K562 (cell line): ENCODE measurements around the gene MINDY4. TPM values are rescaled to one million over a fixed set of nuclear protein-coding genes. Genes with fewer than 3 reads are reported as not detected.
A peak's percentile ranks its signal among the peaks of the same experiment; 100 is the strongest.

Experiments
- ATAC-seq: fragments of 200-7000 bp; cut with Tn5 transposase; 3 replicates; pipeline ENCODE4 v1.9.1; 2020; ENCODE audit warnings: moderate library complexity
- BruUV-seq: library from RNA; stranded (reverse); fragments of 400-500 nt; replicated peaks from 2 replicates; lab custom pipeline; 2021; lab: Mats Ljungman, UMichigan
- CTCF ChIA-PET: fragments of 300-600 bp; formaldehyde crosslinking; extraction: SDS; loops from one replicate; lab custom pipeline; 2021; ENCODE audit warnings: low intra/inter-chr PET ratio; lab: Yijun Ruan, JAX
- POLR2A ChIA-PET: fragments of 300-600, 350-650 bp; sonication (Branson Sonifier 250); formaldehyde crosslinking; extraction: SDS; loops from one replicate; lab custom pipeline; 2021; ENCODE audit warnings: antibody characterized with exemption, inconsistent platforms; lab: Yijun Ruan, JAX
- DNase-seq, 4 experiments: peaks; one replicate each; pipeline versions ENCODE4 v3.0.0 to v3.0.0-alpha.2; 2011 to 2018; ENCODE audit warnings: low spot score in 3 of 4, mixed read lengths in 3 of 4; ENCODE audit errors: extremely low read depth in 1 of 4
- FAIRE-seq: peaks from 2 replicates; lab custom pipeline; 2011; peaks lifted over from hg19 to GRCh38; lab: Jason Lieb, UNC
- H2AFZ ChIP-seq: 2 replicates; pipeline ENCODE4 v1.6.0; 2011; ENCODE audit warnings: low read depth, low read length, control low read depth, inconsistent platforms
- H3K27ac ChIP-seq: fragments of 200-600 bp; 3 replicates; pipeline ENCODE4 v1.8.0; 2011; ENCODE audit warnings: low read depth, mild to moderate bottlenecking, control low read depth, inconsistent platforms, low read length, moderate library complexity, mixed read lengths; ENCODE audit errors: extremely low read depth
- H3K27me3 ChIP-seq, 2 experiments: fragments of 300-600 bp in 1 of 2; 2 replicates in 1 of 2; 3 replicates in 1 of 2; pipeline versions ENCODE4 v1.6.0 to v1.8.0; 2011; ENCODE audit warnings: inconsistent platforms in 2 of 2, low read length in 2 of 2, mild to moderate bottlenecking in 1 of 2, mixed read lengths in 1 of 2, moderate library complexity in 1 of 2; ENCODE audit not compliant: control insufficient read depth in 2 of 2, insufficient read depth in 2 of 2
- H3K36me3 ChIP-seq: fragments of 300-600 bp; 3 replicates; pipeline ENCODE4 v1.8.0; 2011; ENCODE audit warnings: mild to moderate bottlenecking, low read length, inconsistent platforms; ENCODE audit not compliant: control insufficient read depth, insufficient read depth
- H3K4me1 ChIP-seq, 2 experiments: fragments of 200-600 bp in 1 of 2; replicated peaks in 1 of 2; 2 replicates in 1 of 2; 3 replicates in 1 of 2; pipeline versions ENCODE4 v1.5.1 to v1.8.0; 2011; ENCODE audit warnings: inconsistent platforms in 2 of 2, low read length in 2 of 2, mild to moderate bottlenecking in 1 of 2, mixed read lengths in 1 of 2, moderate library complexity in 1 of 2; ENCODE audit not compliant: control insufficient read depth in 2 of 2, insufficient read depth in 2 of 2
- H3K4me2 ChIP-seq: 2 replicates; pipeline ENCODE4 v1.6.1; 2011; ENCODE audit warnings: low read length, control low read depth, inconsistent platforms, mixed read lengths; ENCODE audit not compliant: insufficient read depth
- H3K4me3 ChIP-seq: fragments of 200-600 bp; sonication (generic), shearing (Covaris generic); 2 replicates; pipeline ENCODE4 v1.5.1; 2016; ENCODE audit warnings: control low read depth, inconsistent platforms
- H3K79me2 ChIP-seq: fragments of 200-600 bp; 3 replicates; pipeline ENCODE4 v1.8.0; 2011; ENCODE audit warnings: low read length, inconsistent platforms; ENCODE audit not compliant: control insufficient read depth, insufficient read depth
- H3K9ac ChIP-seq, 2 experiments: 2 replicates each; pipeline versions ENCODE4 v1.6.0 to v1.6.1; 2011; ENCODE audit warnings: low read depth in 2 of 2, low read length in 2 of 2, control low read depth in 1 of 2, inconsistent platforms in 1 of 2, mild to moderate bottlenecking in 1 of 2, mixed read lengths in 1 of 2; ENCODE audit not compliant: insufficient read depth in 1 of 2
- H3K9me1 ChIP-seq: one replicate; pipeline ENCODE4 v1.6.0; 2011; ENCODE audit warnings: inconsistent platforms, mild to moderate bottlenecking, low read length, moderate library complexity; ENCODE audit not compliant: control insufficient read depth, insufficient read depth
- H3K9me3 ChIP-seq: replicated peaks from 2 replicates; pipeline ENCODE4 v1.5.1; 2011; ENCODE audit warnings: low read depth, low read length, inconsistent platforms; ENCODE audit not compliant: control insufficient read depth, insufficient read depth
- H4K20me1 ChIP-seq: replicated peaks from 2 replicates; pipeline ENCODE4 v1.6.1; 2011; ENCODE audit warnings: low read length, inconsistent platforms, mixed read lengths; ENCODE audit not compliant: control insufficient read depth, insufficient read depth
- CHD4 ChIP-seq: fragments of 200-600 bp; sonication (generic); IDR thresholded peaks from 3 replicates; pipeline ENCODE4 v1.6.1; 2012; ENCODE audit warnings: low read depth, mild to moderate bottlenecking, mixed read lengths, low read length, inconsistent platforms; ENCODE audit not compliant: insufficient read depth, insufficient replicate concordance, poor library complexity, severe bottlenecking
- E2F5 ChIP-seq: sonication (generic); formaldehyde crosslinking; IDR thresholded peaks from 2 replicates; pipeline ENCODE4 v1.8.0; 2022; ENCODE audit warnings: mild to moderate bottlenecking, missing genetic modification reagents
- ID3 ChIP-seq, 2 experiments: fragments of 250-450 bp in 1 of 2; fragments of 450-650 bp in 1 of 2; sonication (Bioruptor Pico) in 1 of 2; IDR thresholded peaks; 2 replicates each; pipeline versions ENCODE4 v1.6.1 to v1.8.0; 2016 to 2021; ENCODE audit warnings: mild to moderate bottlenecking in 2 of 2, moderate library complexity in 2 of 2, missing compliant biosample characterization in 1 of 2, missing genetic modification characterization in 1 of 2
- MCM5 ChIP-seq: fragments of 450-650 bp; IDR thresholded peaks from 2 replicates; pipeline ENCODE4 v1.6.1; 2016; ENCODE audit warnings: low read depth
- NRF1 ChIP-seq, 2 experiments: fragments of 450-650 bp; IDR thresholded peaks in 1 of 2; conservative IDR thresholded peaks in 1 of 2; 2 replicates each; pipeline ENCODE4 v1.6.1; 2014; ENCODE audit warnings: mild to moderate bottlenecking in 2 of 2
- SRSF7 ChIP-seq: fragments of 200-400 bp; formaldehyde crosslinking; optimal IDR thresholded peaks from 2 replicates; pipeline ENCODE3; 2017; ENCODE audit warnings: mild to moderate bottlenecking, low read depth, low read length
- TAF1 ChIP-seq: IDR thresholded peaks from 2 replicates; pipeline ENCODE4 v1.6.1; 2011; ENCODE audit warnings: mild to moderate bottlenecking, low read length, moderate library complexity; ENCODE audit not compliant: insufficient read depth, control insufficient read depth, severe bottlenecking; ENCODE audit errors: extremely low read depth
- VEZF1 ChIP-seq: fragments of 200-800 bp; sonication (Bioruptor generic); IDR thresholded peaks from 2 replicates; pipeline ENCODE4 v1.6.1; 2017; ENCODE audit warnings: missing genetic modification characterization, missing compliant biosample characterization
- ZBTB12 ChIP-seq: fragments of 250-450 bp; sonication (Bioruptor Pico); IDR thresholded peaks from 2 replicates; pipeline ENCODE4 v1.4.0; 2020
- ZNF316 ChIP-seq: fragments of 450-650 bp; IDR thresholded peaks from 2 replicates; pipeline ENCODE4 v1.6.1; 2016
- ZNF408 ChIP-seq: fragments of 250-450 bp; sonication (Bioruptor Pico); IDR thresholded peaks from 2 replicates; pipeline ENCODE4 v1.4.0; 2020; ENCODE audit warnings: low read depth, mild to moderate bottlenecking, moderate library complexity
- ZNF57 ChIP-seq: fragments of 450-650 bp; formaldehyde crosslinking; IDR thresholded peaks from 2 replicates; pipeline ENCODE4 v1.4.0; 2020; ENCODE audit warnings: mild to moderate bottlenecking, moderate library complexity
- ZNF785 ChIP-seq: fragments of 250-450 bp; sonication (Bioruptor Pico); IDR thresholded peaks from 2 replicates; pipeline ENCODE4 v1.4.0; 2020; ENCODE audit warnings: mild to moderate bottlenecking
- WGBS: fragments of 100-300 bp; shearing (Covaris generic); methylation state at CpG from one replicate; pipeline ENCODE4 v1.1.6; 2016; ENCODE audit warnings: low coverage, mixed read lengths; ENCODE audit not compliant: insufficient coverage; ENCODE audit errors: missing lambda C conversion rate; 5-methylcytosine and 5-hydroxymethylcytosine counted together
- in situ Hi-C: fragments of 300-500 bp; cut with MboI; formaldehyde crosslinking; loops from 4 replicates; pipeline ENCODE4 v1.15.0; 2018; ENCODE audit warnings: inconsistent platforms, mixed read lengths
- intact Hi-C: fragments of 100-400 bp; cut with micrococcal nuclease; formaldehyde crosslinking; loops from 2 replicates; pipeline ENCODE4 v1.14.2; 2022
- polyA plus RNA-seq, 8 experiments: library from polyadenylated mRNA; depleted of rRNA in 4 of 8; stranded (reverse) in 5 of 8; unstranded in 3 of 8; fragments of >200 nt; fragmentation: Nextera tagmentation in 2 of 8; fragmentation: Illumina TruSeq in 1 of 8; extraction: Ambion mirVana in 2 of 8; extraction: Trizol in 1 of 8; gene quantifications; 2 replicates each; pipeline versions ENCODE4 v1.2.1 to v1.2.3, GENCODE V29; 2011 to 2014; ENCODE audit warnings: inconsistent platforms in 1 of 8, missing spikeins in 1 of 8
- total RNA-seq, 7 experiments: library from RNA; depleted of rRNA in 6 of 7; stranded (reverse); fragments of >200 nt in 6 of 7; fragmentation: Illumina TruSeq in 2 of 7; extraction: Trizol in 2 of 7; gene quantifications; 2 replicates each; pipeline versions ENCODE4 v1.2.1 to v1.2.3, GENCODE V29; 2011 to 2021; ENCODE audit warnings: low replicate concordance in 1 of 7

Gene MINDY4
- total and polyA plus RNA-seq, 9 of the 15 experiments (the other 6 are each of a cell fraction or from before 2014, with no cell fraction given), result 2.1 to 16.7 (median 11.0) TPM

GRCh38 chr7:30900803-30901362, 129.7 kb downstream of the MINDY4 start:
- Histone ChIP-seq H3K79me2 (no peaks in the 10 kb centered on the region), H3K4me2 (no peak overlapping the region), H3K9ac (peak overlapping the region in 1 of 2 experiments; percentile 59; a peak in 2 of 4 replicates), H3K4me3 (no peak overlapping the region), H3K27ac (no peak overlapping the region), H3K27me3 (no peaks in the 10 kb centered on the region), H4K20me1 (no peaks in the 10 kb centered on the region; the same call in 1 of the 2 replicates), H2AFZ (no peak overlapping the region), H3K9me3 (no peaks in the 10 kb centered on the region), H3K36me3 (no peaks in the 10 kb centered on the region), H3K9me1 (no peaks in the 10 kb centered on the region), H3K4me1 (peaks cover 29 to 70% of the 10 kb centered on the region in 2 experiments)
- DNase-seq (no peak), ATAC-seq (no peak), FAIRE-seq (no peak)
- no TSS peak for BruUV-seq
- ChIA-PET POLR2A (interaction anchor here (1.0 kb wide), 1 partner anchor 15 kb away, joined by 3 read pairs; no protein-coding TSS in a partner anchor), CTCF (no interaction called here)
- intact Hi-C loops, result no loop called here
- in situ Hi-C loops, result no loop called here
- TF ChIP-seq ZNF785 (CRISPR knock-in tag) (no peak), E2F5 (CRISPR knock-in tag) (no peak), ZBTB12 (CRISPR knock-in tag) (no peak), MCM5 (no peak), SRSF7 (no peak), VEZF1 (CRISPR knock-in tag) (no peak), TAF1 (no peak), ZNF57 (no peak), ID3 (CRISPR knock-in tag; IDR thresholded peaks at IDR 0.05) (no peak), ID3 (tag; IDR thresholded peaks at IDR 0.05) (no peak), NRF1 (conservative IDR thresholded peaks at IDR 0.05 in 1 of 2, IDR thresholded peaks at IDR 0.05 in 1 of 2) (no peak), ZNF408 (no peak), ZNF316 (no peak), CHD4 (no peak)
- 79% methylated on average over 7 of the region's 11 CpGs for WGBS
